HG03064 (cell line): Measurements from ENCODE around the gene RAD51D.
"Not testable (repeated sequence)": the region's sequence is repeated elsewhere in the genome, so short reads cannot be mapped to it uniquely, and the experiment has no call there.

Experiments
- ATAC-seq: cut with Tn5 transposase; IDR thresholded peaks from one replicate; pipeline ENCODE4 v1.9.1; 2021; ENCODE audit warnings: low read depth; ENCODE audit not compliant: unreplicated experiment

RAD51D gene

DNA sequence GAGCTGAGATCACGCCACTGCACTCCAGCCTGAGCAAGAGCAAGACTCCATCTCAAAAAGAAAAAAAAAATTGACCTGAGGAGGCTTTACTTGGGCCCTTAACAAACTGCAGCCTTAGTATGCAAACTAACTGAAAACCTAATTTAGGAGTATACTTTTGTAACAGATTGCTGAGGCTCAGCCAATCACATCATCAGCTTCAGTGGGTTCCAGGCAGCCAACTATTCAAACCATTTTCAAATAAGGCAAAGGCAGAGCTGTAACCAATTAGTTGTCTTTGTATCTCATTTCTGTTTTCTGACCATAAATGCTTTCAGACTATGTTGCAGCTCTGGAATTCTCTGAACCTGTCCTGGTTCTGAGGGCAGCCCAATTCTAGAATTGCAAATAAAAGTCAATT lies 23.9 kb downstream of the RAD51D start:
- no peak for ATAC-seq

DNA sequence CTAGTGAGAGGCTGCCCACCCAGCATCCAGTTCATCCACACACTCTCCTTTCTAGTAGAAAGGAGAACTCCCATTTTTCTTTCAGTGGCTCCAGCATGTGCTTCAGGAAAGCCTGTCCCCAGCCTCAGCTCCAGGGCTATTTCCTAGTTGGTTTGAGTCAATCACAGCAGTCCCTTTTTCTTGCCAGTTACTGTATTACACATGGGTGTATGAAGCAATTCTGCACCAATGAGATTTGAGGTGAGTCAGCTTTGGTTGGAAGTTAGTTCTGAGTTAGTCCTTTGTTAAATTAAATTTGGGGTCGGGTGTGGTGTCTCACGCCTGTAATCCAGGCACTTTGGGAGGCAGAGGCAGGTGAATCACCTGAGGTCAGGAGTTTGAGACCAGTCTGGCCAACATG lies 24.8 kb downstream of the RAD51D start:
- no peak for ATAC-seq

DNA sequence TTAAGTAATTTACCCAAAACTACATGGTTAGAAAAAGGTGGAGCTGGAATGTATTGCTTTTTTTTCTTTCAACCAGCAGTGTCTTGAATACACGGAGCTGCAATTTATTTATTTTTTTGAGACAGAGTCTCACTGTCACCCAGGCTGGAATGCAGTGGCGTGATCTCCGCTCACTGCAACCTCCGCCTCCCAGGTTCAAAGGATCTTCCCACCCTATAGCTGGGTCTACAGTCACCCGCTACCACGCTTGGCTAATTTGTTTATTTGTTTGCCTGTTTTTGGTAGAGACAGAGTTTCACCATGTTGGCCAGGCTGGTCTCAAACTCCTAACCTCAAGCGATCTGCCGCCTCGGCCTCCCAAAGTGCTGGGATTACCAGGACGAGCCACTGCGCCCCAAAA lies 29.0 kb downstream of the RAD51D start:
- not testable (repeated sequence) for ATAC-seq

DNA sequence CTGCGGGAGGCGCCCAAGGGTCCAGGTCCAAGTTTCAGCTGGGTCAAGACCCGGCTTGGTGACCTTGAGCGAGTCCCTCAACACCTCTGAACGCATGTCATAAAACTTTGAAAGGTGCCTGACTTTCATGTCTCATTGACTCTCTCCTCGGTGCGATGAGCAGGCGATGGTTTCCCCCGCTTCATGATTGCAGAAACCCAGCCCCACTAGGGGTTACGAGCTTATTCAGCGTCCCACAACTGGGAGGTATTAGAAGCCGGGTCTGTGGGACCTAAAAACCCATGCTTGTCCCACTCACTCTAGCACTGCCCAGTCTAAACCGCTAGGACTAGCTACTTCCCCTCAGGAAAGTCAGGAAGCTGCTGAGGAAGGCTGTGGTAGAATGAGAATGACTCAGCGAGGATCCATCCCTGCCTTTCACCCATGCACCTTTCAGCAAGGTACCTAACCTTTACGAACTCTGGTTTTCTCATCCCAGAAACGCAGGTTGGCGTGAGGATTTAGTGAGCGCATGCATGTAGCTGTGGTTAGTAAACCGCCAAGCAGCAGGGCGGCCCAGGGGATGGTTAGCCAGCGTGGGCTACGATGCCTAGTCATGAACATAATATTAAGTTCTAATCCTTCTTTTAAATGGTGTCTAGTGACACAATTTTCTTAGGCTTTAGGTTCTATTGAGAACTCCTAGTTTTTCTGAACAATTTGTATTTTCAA lies 29.9 kb downstream of the RAD51D start:
- peak; percentile 10 for ATAC-seq

DNA sequence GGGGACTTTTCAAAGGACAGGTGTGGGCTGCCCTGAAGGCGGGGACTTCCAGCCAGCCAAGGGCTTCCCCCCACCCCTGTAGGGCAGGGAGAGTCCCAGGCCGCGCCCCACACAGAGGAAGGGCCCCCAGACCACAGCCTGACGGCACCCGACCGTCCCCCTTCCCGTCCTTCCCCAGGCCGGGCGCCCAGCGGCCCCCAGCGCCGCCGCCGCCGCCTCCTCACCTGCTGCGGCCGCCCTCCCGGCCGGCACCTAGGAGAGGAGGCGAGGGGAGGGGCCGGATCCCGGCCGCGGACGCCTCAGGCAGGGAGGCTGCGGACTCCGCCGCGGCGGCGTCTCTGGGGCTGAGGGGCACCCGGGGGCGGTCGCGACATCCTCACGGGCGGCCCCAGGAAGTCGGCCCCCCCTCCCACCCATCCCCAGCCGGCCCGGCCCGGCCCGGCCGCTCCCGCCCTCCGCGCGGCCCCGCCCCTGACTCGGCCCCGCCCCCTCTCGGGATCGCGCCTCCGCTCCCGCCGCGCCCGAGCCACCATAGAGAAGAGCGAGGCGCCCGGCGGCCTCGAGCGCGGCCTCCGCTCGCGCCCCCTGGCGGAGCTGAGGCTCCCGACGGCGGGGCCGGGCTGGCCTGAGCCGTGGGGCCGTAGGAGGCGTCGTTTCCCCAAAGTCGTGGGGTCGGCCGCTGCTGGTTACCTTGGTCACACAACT lies 30.6 kb downstream of the RAD51D start:
- peak; percentile 65 for ATAC-seq

DNA sequence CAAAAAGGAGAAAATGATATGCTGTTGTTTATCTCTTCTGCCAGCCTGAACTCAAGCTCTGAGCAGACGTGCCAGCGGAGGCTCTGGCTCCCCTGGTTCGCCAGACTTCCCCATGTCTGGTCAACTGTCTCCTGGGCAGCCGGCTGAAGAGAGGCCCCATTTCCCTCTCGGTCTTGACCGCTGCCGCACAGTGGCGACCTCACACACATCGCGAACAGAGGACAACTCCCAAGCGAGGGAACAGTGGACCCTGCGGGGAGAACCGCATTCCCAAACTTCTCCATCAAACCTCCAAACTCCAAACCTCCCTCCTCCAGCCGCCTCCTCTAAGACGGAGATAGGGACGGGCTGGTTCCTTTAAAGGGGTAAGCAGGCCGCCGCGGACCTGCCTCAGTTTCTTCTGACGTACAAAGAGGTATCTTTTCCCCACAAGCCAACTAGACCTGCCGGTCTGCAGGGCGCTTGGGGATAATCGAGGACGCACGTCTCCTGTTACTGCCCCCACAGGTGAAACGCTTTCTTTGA lies 31.2 kb downstream of the RAD51D start:
- peak; percentile 10 for ATAC-seq

DNA sequence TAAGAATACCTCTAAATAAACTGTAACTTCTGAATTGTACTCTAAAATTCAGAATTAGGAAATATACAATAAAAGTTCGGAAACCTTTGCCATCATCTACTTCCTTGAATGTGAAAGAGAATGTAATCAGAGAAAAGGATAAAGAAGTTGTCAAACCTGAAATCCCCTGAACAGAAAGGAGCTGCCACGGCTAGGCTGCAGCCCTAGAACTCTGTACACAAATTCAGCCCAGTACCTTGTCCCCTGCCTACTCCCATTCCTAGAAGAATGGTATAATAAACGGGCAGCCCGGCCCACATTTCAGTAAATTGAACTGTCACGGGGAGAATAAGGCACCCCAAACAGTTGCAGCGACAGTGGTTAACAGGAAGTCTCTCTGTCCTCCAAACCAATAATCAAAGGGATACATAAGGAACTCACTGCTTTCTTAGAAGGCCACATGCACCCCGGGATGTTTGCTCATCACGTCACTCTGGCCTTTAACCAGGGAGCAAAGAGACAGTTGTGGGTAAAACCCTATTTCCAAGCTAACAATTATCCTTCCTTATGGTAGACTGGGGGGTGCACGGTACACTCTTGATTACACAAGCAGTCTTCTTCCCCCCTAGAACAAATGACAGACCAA lies 31.8 kb downstream of the RAD51D start:
- no peak for ATAC-seq

DNA sequence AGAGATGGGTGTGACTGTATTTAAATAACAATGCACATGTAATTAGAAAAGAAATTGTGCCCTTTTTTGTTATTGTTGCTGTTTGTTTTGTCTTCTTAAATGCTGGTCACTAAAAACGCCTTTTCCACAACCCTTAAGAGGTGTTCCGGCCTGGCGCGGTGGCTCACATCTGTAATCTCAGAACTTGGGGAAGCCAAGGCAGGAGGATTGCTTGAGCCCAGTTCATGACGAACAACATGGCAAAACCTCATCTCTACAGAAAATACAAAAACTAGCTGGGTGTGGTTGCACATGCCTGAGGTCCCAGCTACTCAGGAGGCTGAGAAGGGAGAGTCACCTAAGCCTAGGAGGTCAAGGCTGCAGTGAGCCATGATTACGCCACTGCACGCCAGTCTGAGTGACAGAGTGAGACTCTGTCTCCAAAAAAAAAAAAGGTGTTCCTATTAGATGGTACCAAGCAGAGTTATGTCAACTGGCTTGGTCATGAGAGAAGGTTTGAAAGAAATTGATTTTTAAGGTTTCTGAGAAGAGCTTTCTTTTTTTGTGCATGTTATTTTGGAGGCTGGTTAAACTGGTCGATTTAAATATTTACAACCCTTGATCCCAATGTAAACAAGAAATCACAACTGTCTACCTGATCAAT lies 32.6 kb downstream of the RAD51D start:
- ATAC-seq = no peak

DNA sequence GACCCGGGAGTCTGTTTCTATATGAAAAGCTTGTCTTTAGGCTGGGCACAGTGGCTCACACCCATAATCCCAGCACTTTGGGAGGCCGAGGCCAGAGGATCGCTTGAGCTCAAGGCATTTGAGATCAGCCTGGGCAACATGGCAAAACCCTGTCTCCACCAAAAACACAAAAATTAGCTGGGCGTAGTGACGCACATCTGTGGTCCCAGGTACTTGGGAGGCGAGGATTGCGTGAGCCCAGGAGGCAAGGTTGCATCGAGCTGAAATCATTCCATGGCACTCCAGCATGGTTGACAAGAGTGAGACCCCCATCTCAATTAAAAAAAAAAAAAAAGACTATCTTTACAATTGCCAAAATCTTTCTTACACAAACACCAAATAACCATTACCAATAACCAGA lies 33.5 kb downstream of the RAD51D start:
- ATAC-seq = no peak

DNA sequence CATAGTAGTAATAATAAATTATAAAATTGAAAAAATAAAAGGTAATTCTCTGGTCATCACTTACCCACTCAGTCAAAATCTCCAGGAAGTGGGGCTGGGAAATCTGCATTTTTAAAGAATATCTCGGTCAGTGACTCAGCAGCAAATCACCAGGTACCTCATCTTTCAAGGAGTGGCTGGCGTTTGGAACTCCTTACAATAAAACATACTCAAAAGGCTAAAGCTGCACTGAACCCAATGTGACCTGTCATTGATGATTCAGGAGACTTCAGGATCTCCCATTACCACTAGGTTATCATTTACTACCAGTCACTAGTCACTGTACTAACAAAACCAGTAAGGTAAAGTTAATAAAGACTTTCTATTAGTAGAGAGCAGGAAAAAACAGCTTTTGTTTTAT lies 34.7 kb downstream of the RAD51D start:
- no peak for ATAC-seq

DNA sequence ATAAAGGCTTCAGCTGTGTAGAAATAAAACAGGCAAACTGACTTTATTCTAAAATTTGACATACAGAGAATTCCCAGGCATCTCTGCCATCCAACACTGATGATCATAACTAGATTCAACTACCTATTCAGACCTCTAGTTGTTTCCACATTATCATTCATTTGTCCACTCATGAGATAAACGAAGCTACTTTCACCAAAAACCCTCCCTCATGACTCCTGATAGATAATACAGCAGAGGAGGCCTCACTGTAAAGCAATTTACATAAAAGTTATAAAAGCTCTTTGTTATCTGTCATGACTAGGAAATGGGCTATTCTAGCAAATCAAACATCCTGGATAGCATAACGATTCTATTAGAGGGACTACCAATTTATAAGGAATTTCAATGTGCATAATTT lies 36.6 kb downstream of the RAD51D start:
- no peak for ATAC-seq

DNA sequence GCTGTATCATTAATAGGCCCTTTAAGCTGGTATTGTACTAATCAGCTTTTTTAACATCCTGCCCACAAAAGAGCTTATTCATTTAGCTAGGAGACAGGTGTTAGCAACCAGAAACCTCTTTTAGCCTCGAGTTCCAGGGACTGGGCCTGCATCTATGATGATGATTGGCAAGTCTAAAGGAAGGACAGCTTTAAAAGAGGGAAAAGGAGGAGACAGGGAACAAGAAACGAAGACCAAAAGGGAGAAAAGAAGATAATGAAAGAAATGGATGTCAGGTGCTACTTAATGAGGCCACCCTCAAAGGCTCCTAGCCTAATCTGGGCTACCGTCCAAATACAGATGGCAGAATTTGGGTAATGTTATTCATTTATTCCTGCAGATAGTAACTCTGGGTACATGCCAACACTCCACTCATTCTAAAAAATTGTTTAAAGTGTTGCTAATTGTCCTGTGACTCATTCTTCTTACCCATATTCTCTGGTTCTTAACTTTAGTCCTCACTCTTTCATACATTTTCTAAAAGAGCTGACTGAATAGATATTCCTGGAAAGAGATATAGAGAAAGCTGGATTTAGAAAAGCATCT lies 37.5 kb downstream of the RAD51D start:
- ATAC-seq = no peak

DNA sequence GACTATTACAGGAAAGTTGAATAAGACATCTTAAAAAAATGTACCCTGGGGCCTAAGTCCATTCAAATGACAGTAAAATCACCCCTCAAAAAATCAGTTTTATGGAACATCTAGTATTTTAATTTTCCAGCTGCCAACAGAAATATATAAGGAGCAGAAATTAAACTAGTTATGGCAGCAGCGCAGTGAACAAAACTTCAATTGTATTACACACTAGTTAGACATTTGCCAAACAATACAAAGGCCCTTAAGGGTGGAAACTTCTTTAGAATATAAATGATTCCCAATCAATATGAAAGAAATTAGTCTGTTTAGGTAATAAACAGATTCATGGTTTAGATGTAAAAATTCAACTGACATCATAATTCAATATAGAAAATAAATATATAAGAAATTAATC lies 38.0 kb downstream of the RAD51D start:
- ATAC-seq = no peak

DNA sequence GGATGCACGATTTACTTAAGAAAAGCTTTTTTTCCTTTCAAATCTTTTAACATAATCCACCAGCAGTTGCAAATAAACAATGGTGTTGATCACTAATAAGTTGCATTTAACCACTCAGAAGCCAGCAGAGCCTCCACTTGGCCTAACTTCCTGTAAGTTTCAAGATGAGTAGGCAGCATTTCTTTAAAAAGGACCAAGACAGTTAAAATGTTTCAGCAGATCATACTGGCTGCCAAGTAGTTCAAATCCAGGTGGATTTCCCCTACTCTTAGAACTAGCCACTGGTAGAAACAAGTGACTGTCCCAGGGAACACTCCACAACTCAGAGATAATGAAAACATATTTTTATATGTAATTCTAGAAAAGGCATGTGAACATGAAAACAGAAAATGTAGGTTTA lies 39.1 kb downstream of the RAD51D start:
- no peak for ATAC-seq

DNA sequence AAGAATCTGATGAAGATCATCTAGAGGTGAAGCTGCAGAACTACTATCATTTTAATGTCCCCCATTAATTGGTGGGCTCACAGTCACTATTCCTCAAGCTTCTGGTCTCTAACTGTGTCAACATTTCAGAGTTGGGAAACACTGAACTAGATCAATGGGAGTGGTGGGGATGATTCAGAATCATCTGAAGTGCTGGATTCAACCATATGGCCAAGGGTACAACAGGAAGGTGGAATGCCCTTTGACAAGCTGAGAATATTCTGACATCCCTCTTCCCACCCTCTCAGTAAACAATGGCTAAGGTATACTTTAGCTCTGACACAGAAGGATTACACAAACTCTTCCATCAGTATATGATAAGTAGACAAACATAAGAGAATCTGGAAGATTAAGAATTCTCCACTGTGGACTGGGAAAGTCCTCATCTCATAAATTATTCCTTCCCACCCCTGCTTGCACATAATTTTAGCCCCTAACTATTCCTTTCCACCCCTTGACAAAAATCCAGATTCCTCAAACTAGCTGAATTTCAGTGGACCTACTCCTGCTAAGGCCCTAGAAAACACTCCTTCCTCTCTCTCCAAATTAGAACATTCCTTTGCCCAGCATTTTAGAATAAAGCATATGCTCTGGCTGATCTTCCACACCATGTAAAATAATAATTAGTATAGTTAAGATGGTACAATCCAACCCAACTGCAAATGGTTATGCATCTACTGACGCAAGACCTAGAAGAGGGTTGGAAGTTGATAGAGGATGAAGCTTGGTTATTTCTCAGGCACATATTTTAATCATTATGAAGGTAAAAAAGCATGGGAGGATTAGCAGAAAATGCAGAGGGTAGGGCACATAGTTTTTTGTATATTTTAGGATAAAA lies 39.9 kb downstream of the RAD51D start:
- ATAC-seq = no peak

DNA sequence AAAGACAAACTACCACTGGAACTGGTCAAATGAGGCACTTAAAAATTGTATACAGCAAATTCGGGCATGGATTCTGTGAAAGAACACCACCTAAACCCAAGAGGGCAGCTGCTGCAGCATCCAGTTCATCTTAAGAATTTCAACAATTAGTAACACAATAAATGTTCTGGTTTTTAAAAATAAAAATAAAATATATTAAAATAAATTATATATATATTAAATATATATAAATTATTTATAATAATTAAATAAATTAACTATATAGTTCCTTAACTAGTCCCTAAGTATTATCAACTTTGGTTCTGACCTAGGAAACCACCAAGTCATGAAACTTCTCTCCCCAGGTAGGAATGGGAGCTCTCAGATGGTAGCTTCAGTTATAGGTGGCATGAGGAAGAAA lies 42.8 kb downstream of the RAD51D start:
- no peak for ATAC-seq

DNA sequence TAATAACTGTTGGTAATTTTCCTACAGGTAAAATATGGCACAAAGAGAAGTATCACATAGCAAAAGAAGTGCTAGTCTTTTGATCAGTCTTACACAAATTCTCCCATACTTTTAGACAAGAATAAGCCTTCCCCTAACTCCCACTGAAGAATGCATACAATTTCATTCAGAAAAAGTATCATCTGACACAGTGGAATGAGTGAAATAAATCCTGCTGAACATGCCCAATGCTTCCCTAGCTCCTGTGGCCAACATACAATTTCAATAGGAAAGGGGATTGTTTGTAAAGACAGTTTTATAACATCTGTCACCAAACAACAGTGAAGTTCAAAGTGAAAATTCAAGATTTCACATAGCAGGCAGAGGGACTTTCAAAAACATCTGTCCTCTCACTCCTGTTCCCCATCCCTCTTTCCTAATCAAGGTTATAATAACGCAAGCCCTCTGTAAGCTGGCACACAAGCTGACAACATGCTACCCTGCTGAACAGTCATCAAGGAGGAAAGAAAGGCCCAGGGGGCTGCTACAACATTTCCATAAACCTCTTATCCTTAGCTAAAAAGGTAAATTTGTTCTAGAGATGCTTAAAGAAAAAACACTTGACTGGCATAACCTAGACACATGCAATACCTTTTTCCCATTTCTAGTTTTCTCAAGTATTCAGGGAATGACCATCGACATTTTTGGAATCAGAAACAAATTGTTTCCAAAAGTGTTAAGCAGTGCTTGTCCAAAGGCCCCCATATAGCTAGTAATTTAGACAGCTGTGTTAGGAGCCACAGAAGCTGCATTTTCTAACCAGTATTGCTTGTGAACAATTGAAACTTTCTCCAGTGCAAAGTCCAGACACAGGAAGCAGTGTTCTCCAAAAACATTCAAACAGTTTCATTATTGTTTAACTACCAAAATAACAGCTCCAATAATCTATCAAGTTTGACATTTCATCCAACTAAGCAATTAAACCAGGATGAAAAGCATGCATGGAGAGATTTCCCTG lies 44.7 kb downstream of the RAD51D start:
- no peak for ATAC-seq

DNA sequence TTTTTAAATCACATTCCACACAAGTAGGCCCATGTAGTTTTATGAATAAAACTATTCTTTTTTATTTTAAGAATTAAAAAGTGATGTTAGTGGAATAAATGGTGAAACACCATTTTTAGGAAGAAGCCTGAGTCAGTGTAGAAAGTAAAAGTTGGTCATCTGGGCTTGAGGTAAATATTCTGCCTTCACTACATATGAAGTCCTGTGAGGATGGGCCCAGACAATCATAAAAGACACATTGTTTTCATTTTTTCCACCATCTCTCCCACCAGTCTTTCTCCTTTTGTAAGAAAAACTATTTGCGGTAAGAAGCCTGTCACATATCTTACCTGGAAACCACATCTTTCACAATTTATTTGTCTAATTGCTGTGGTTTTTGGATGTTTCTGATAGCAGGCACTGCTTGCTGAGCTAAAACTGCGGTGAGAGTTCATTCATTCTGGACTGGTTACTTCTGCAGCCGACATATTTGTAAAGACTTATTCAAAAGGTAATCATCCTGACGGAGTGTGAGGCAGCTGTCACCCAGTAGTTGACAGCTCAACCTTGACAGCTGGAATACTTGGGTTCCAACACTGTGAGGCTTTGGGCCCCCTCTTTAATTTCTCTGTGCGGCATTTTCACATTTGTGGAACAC lies 45.6 kb downstream of the RAD51D start:
- ATAC-seq = no peak
